ENCODE results near the gene TTC28. TPM values are rescaled to one million over a fixed set of nuclear protein-coding genes. Genes with fewer than 3 reads are reported as not detected.

TTC28 gene
- total RNA-seq, 1 donor from 2014 or later: 44.4 TPM

GRCh38 chr22:28129319-28129962, 550.2 kb downstream of the TTC28 start:
- no peak for DNase-seq

- DNase-seq: no peak
Measured at GRCh38 chr22:28128827-28129226, 550.8 kb downstream of the TTC28 start.

- no peak for DNase-seq
Measured at GRCh38 chr22:28125799-28126198, 553.8 kb downstream of the TTC28 start.

GRCh38 chr22:28123989-28124766, 555.5 kb downstream of the TTC28 start:
- no peak for DNase-seq

- DNase-seq: no peak
Measured at GRCh38 chr22:28120691-28121592, 558.7 kb downstream of the TTC28 start.

GRCh38 chr22:28118957-28119631, 560.5 kb downstream of the TTC28 start:
- no peak for DNase-seq

- DNase-seq: peak; percentile 10
Measured at GRCh38 chr22:28116219-28116673, 563.4 kb downstream of the TTC28 start.

- no peak for DNase-seq
Measured at GRCh38 chr22:28115426-28115825, 564.2 kb downstream of the TTC28 start.

- DNase-seq: peak; percentile 54
Measured at GRCh38 chr22:28112548-28113043, 567.0 kb downstream of the TTC28 start.

- no peak for DNase-seq
Measured at GRCh38 chr22:28112190-28112544, 567.5 kb downstream of the TTC28 start.

- no peak for DNase-seq
Measured at GRCh38 chr22:28111501-28112189, 568.0 kb downstream of the TTC28 start.

GRCh38 chr22:28108851-28109250, 570.8 kb downstream of the TTC28 start:
- DNase-seq: no peak

GRCh38 chr22:28106617-28107016, 573.0 kb downstream of the TTC28 start:
- DNase-seq: no peak

GRCh38 chr22:28105988-28106387, 573.7 kb downstream of the TTC28 start:
- no peak for DNase-seq

GRCh38 chr22:28105413-28105812, 574.2 kb downstream of the TTC28 start:
- DNase-seq: no peak

- DNase-seq: no peak
Measured at GRCh38 chr22:28103596-28103995, 576.0 kb downstream of the TTC28 start.

GRCh38 chr22:28102151-28102812, 577.4 kb downstream of the TTC28 start:
- no peak for DNase-seq

GRCh38 chr22:28097627-28098026, 582.0 kb downstream of the TTC28 start:
- no peak for DNase-seq

- DNase-seq: no peak
Measured at GRCh38 chr22:28096161-28096560, 583.5 kb downstream of the TTC28 start.

GRCh38 chr22:28095316-28096095, 584.1 kb downstream of the TTC28 start:
- DNase-seq: no peak
